Esophagus squamous epithelium (tissue), 5 donors: ENCODE data around the gene SLC1A7. TPM values are rescaled to one million over a fixed set of nuclear protein-coding genes. Genes with fewer than 3 reads are reported as not detected.

Source experiments
- DNase-seq: peaks from one replicate; lab custom pipeline; 2025; lab: John Stamatoyannopoulos, UW
- H3K27ac ChIP-seq, 4 donors: fragments of 200-600 bp; sonication (generic); one replicate each; pipeline ENCODE4 v1.5.1; 2016 to 2019; ENCODE audit warnings: mild to moderate bottlenecking in 1 of 4
- H3K27me3 ChIP-seq, 4 donors: fragments of 200-600 bp; sonication (generic); 1 replicate in 3 of 4; 2 replicates in 1 of 4; pipeline versions ENCODE4 v1.5.1 to v1.6.0; 2017 to 2021; ENCODE audit warnings: antibody characterized with exemption in 1 of 4
- H3K36me3 ChIP-seq, 3 donors: fragments of 200-600 bp; sonication (generic); one replicate each; pipeline ENCODE4 v1.5.1; 2016 to 2019
- H3K4me1 ChIP-seq, 3 donors: fragments of 200-600 bp; sonication (generic); one replicate each; pipeline ENCODE4 v1.5.1; 2017 to 2019
- H3K4me3 ChIP-seq, 4 donors: fragments of 200-600 bp; sonication (generic); 1 replicate in 3 of 4; 2 replicates in 1 of 4; pipeline ENCODE4 v1.5.1; 2016 to 2019; ENCODE audit warnings: mild to moderate bottlenecking in 2 of 4, moderate library complexity in 1 of 4
- H3K9me3 ChIP-seq, 3 donors: fragments of 200-600 bp; sonication (generic); one replicate each; pipeline ENCODE4 v1.5.1; 2016 to 2019
- CTCF ChIP-seq, 6 experiments: fragments of 450-650 bp in 4 of 6; fragments of 200-600 bp in 2 of 6; sonication (generic) in 2 of 6; IDR thresholded peaks; one replicate each; pipeline ENCODE4 v1.5.1; 2016 to 2019; ENCODE audit warnings: antibody characterized with exemption in 6 of 6, mild to moderate bottlenecking in 4 of 6, moderate library complexity in 4 of 6
- POLR2A ChIP-seq, 4 donors: fragments of 450-650 bp; IDR thresholded peaks; one replicate each; pipeline ENCODE4 v1.6.1; 2017; ENCODE audit warnings: antibody characterized with exemption in 4 of 4, mild to moderate bottlenecking in 4 of 4, moderate library complexity in 3 of 4
- WGBS, 2 donors: methylation state at CpG; one replicate each; pipeline ENCODE4 v1.1.5; 2018; 5-methylcytosine and 5-hydroxymethylcytosine counted together
- intact Hi-C: fragments of 100-400 bp; cut with DNase I; formaldehyde crosslinking; loops from one replicate; pipeline ENCODE4 v1.15.0; 2022
- total RNA-seq, 4 donors: library from RNA; depleted of rRNA; stranded (reverse); fragments of >200 nt; gene quantifications; one replicate each; pipeline ENCODE4 v1.1.0, GENCODE V29; 2016
- donor health status: DM: yes; HTN: yes; CAD: no.

The SLC1A7 gene
- total RNA-seq, 4 donors from 2014 or later, result 0.57 TPM; not detected in 3

- intact Hi-C loops, result no loop called here
- no peaks in the 10 kb centered on the region for H3K27me3 ChIP-seq
These were observed 6.7 kb downstream of the SLC1A7 start for GRCh38 chr1:53135735-53136114.

GRCh38 chr1:53134961-53135734 is 7.3 kb downstream of the SLC1A7 start:
- H3K27me3 ChIP-seq, result no peaks in the 10 kb centered on the region
- no peaks in the 10 kb centered on the region for H3K36me3 ChIP-seq
- 57 to 66% methylated on average over 19 to 22 of the region's 23 CpGs for WGBS, 2 donors
- intact Hi-C loops, result no loop called here
- TF ChIP-seq CTCF (IDR thresholded peaks at IDR 0.05) (no peak), POLR2A (IDR thresholded peaks at IDR 0.05) (no peak)
- H3K4me1 ChIP-seq, result peaks cover 0 to 26% (median 3%) of the 10 kb centered on the region in 3 donors
- peak overlapping the region in 3 of 4 donors; percentile 39 to 76 (median 54) for H3K27ac ChIP-seq
- H3K9me3 ChIP-seq, result peaks cover 0 to 9% (median 3%) of the 10 kb centered on the region in 3 donors
- H3K4me3 ChIP-seq, result no peak overlapping the region
- no peak for DNase-seq

More at GRCh38 chr1:53135735-53136114, 6.7 kb downstream of the SLC1A7 start:
- no peak for TF ChIP-seq CTCF (IDR thresholded peaks at IDR 0.05)
- no peak for TF ChIP-seq POLR2A (IDR thresholded peaks at IDR 0.05)
- WGBS, 2 donors, result 40 to 47% methylated on average over 4 of the region's 4 CpGs
- Histone ChIP-seq H3K36me3 (no peaks in the 10 kb centered on the region), H3K27ac (peak overlapping the region in 2 of 4 donors; percentile 54 to 76), H3K4me3 (no peak overlapping the region), H3K9me3 (peaks cover 0 to 9% (median 3%) of the 10 kb centered on the region in 3 donors), H3K4me1 (peaks cover 0 to 31% (median 7%) of the 10 kb centered on the region in 3 donors)
- DNase-seq, result no peak

- peak overlapping the region in 1 of 4 donors; percentile 14 for H3K27ac ChIP-seq
- DNase-seq, result no peak
These were observed 8.4 kb downstream of the SLC1A7 start for GRCh38 chr1:53134042-53134485.

GRCh38 chr1:53133261-53134041 is 9.0 kb downstream of the SLC1A7 start:
- Histone ChIP-seq H3K4me1 (peaks cover 0 to 14% (median 3%) of the 10 kb centered on the region in 3 donors), H3K36me3 (no peaks in the 10 kb centered on the region), H3K27me3 (no peaks in the 10 kb centered on the region), H3K9me3 (peaks cover 0 to 9% (median 3%) of the 10 kb centered on the region in 3 donors), H3K4me3 (no peak overlapping the region), H3K27ac (no peak overlapping the region)
- intact Hi-C loops, result no loop called here
- WGBS, 2 donors, result 87% methylated on average over 6 to 8 of the region's 9 CpGs
- no peak for DNase-seq
- no peak for TF ChIP-seq CTCF (IDR thresholded peaks at IDR 0.05)
- no peak for TF ChIP-seq POLR2A (IDR thresholded peaks at IDR 0.05)

More at GRCh38 chr1:53134042-53134485, 8.4 kb downstream of the SLC1A7 start:
- Histone ChIP-seq H3K36me3 (no peaks in the 10 kb centered on the region), H3K4me3 (no peak overlapping the region), H3K9me3 (peaks cover 0 to 9% (median 3%) of the 10 kb centered on the region in 3 donors), H3K27me3 (no peaks in the 10 kb centered on the region), H3K4me1 (peaks cover 0 to 15% (median 3%) of the 10 kb centered on the region in 3 donors)
- WGBS, 2 donors, result 77 to 90% methylated on average over 2 of the region's 7 CpGs
- TF ChIP-seq CTCF (IDR thresholded peaks at IDR 0.05), result no peak
- TF ChIP-seq POLR2A (IDR thresholded peaks at IDR 0.05), result no peak
- intact Hi-C loops, result no loop called here
